T-helper 22 cell (primary cell): ENCODE data around the gene ALDH1L1.

Experiments
- DNase-seq: peaks from one replicate; pipeline ENCODE4 v3.0.0-alpha.2; 2020; ENCODE audit warnings: low read depth

The ALDH1L1 gene

GRCh38 chr3:126118591-126118990 lies 61.8 kb downstream of the ALDH1L1 start:
- DNase-seq, result no peak

- DNase-seq, result no peak
Measured at GRCh38 chr3:126117786-126118185, 62.6 kb downstream of the ALDH1L1 start.

- no peak for DNase-seq
Measured at GRCh38 chr3:126117212-126117611, 63.2 kb downstream of the ALDH1L1 start.

- DNase-seq, result no peak
Measured at GRCh38 chr3:126116526-126116925, 63.9 kb downstream of the ALDH1L1 start.

- DNase-seq, result no peak
Measured at GRCh38 chr3:126114443-126115386, 65.7 kb downstream of the ALDH1L1 start.

- no peak for DNase-seq
Measured at GRCh38 chr3:126113733-126114442, 66.5 kb downstream of the ALDH1L1 start.

GRCh38 chr3:126113238-126113555 lies 67.2 kb downstream of the ALDH1L1 start:
- DNase-seq, result no peak

- no peak for DNase-seq
Measured at GRCh38 chr3:126112531-126113237, 67.7 kb downstream of the ALDH1L1 start.

- no peak for DNase-seq
Measured at GRCh38 chr3:126111566-126112475, 68.6 kb downstream of the ALDH1L1 start.

GRCh38 chr3:126111126-126111551 lies 69.2 kb downstream of the ALDH1L1 start:
- no peak for DNase-seq

- no peak for DNase-seq
Measured at GRCh38 chr3:126110431-126111125, 69.8 kb downstream of the ALDH1L1 start.

GRCh38 chr3:126109880-126110235 lies 70.5 kb downstream of the ALDH1L1 start:
- DNase-seq, result no peak

GRCh38 chr3:126109146-126109879 lies 71.1 kb downstream of the ALDH1L1 start:
- DNase-seq, result no peak

GRCh38 chr3:126108676-126109050 lies 71.7 kb downstream of the ALDH1L1 start:
- no peak for DNase-seq

GRCh38 chr3:126107957-126108675 lies 72.3 kb downstream of the ALDH1L1 start:
- DNase-seq, result no peak

GRCh38 chr3:126107203-126107939 lies 73.0 kb downstream of the ALDH1L1 start:
- DNase-seq, result no peak

GRCh38 chr3:126106336-126107202 lies 73.8 kb downstream of the ALDH1L1 start:
- no peak for DNase-seq

- no peak for DNase-seq
Measured at GRCh38 chr3:126105691-126106187, 74.6 kb downstream of the ALDH1L1 start.
